CD4-positive, CD25-positive, alpha-beta regulatory T cell (primary cell): Measurements from ENCODE around the gene UQCR10. TPM values are rescaled to one million over a fixed set of nuclear protein-coding genes. Genes with fewer than 3 reads are reported as not detected.

Experiments used
- ATAC-seq, 2 donors: fragments of 150-1000 bp; cut with Tn5 transposase; one replicate each; pipeline ENCODE4 v1.10.0; 2021; ENCODE audit warnings: low read depth in 2 of 2, moderate number of reproducible peaks in 2 of 2, moderate library complexity in 1 of 2
- DNase-seq, 3 donors: peaks; one replicate each; pipeline versions ENCODE4 v3.0.0 to v3.0.0-alpha.2; 2012 to 2022; ENCODE audit warnings: mixed read lengths in 1 of 3
- H3K27ac ChIP-seq: one replicate; pipeline ENCODE4 v1.7.0; 2013; ENCODE audit warnings: mild to moderate bottlenecking, low read length; ENCODE audit not compliant: insufficient read depth, poor library complexity, severe bottlenecking
- H3K27me3 ChIP-seq: one replicate; pipeline ENCODE4 v1.7.0; 2013; ENCODE audit warnings: low read length; ENCODE audit not compliant: control insufficient read depth, insufficient read depth
- H3K36me3 ChIP-seq: one replicate; pipeline ENCODE4 v1.7.0; 2013; ENCODE audit warnings: mild to moderate bottlenecking, low read length, moderate library complexity; ENCODE audit not compliant: control insufficient read depth, insufficient read depth
- H3K4me1 ChIP-seq: 2 replicates; pipeline ENCODE4 v1.7.0; 2013; ENCODE audit warnings: mild to moderate bottlenecking, low read length; ENCODE audit not compliant: insufficient read depth, control insufficient read depth, poor library complexity, severe bottlenecking
- H3K4me3 ChIP-seq: one replicate; pipeline ENCODE4 v1.7.0; 2013; ENCODE audit warnings: low read depth, mild to moderate bottlenecking, low read length, moderate library complexity
- H3K9me3 ChIP-seq, 2 experiments: 1 replicate in 1 of 2; 2 replicates in 1 of 2; pipeline ENCODE4 v1.7.0; 2013; ENCODE audit warnings: low read length in 2 of 2, mild to moderate bottlenecking in 1 of 2, moderate library complexity in 1 of 2; ENCODE audit not compliant: control insufficient read depth in 2 of 2
- H3K27ac Mint-ChIP-seq, 3 donors: one replicate each; pipeline ENCODE4 v1.8.0; 2020 to 2022; ENCODE audit warnings: mild to moderate bottlenecking in 3 of 3, mixed read lengths in 3 of 3, moderate library complexity in 2 of 3
- H3K27me3 Mint-ChIP-seq: one replicate; pipeline ENCODE4 v1.8.0; 2022; ENCODE audit warnings: mild to moderate bottlenecking, mixed read lengths
- H3K36me3 Mint-ChIP-seq: one replicate; pipeline ENCODE4 v1.8.0; 2020; ENCODE audit warnings: mixed read lengths
- H3K4me1 Mint-ChIP-seq, 4 donors: one replicate each; pipeline ENCODE4 v1.8.0; 2020 to 2022; ENCODE audit warnings: mixed read lengths in 4 of 4, mild to moderate bottlenecking in 1 of 4
- H3K4me3 Mint-ChIP-seq, 4 donors: one replicate each; pipeline ENCODE4 v1.8.0; 2020 to 2022; ENCODE audit warnings: mild to moderate bottlenecking in 4 of 4, mixed read lengths in 4 of 4, moderate library complexity in 3 of 4
- H3K9me3 Mint-ChIP-seq, 7 donors: one replicate each; pipeline ENCODE4 v1.8.0; 2020 to 2022; ENCODE audit warnings: mixed read lengths in 7 of 7, mild to moderate bottlenecking in 3 of 7, moderate library complexity in 2 of 7
- polyA plus RNA-seq, 4 donors: library from polyadenylated mRNA; unstranded; fragments of 300-500 nt; fragmentation: Illumina TruSeq; gene quantifications; one replicate each; pipeline ENCODE4 v1.2.3, GENCODE V29; 2021
- total RNA-seq: library from RNA; stranded (reverse); gene quantifications from one replicate; pipeline ENCODE4 v1.2.3, GENCODE V29; 2022

Gene UQCR10
- total and polyA plus RNA-seq, 5 donors from 2014 or later: 49.0 to 420 (median 329) TPM

DNA sequence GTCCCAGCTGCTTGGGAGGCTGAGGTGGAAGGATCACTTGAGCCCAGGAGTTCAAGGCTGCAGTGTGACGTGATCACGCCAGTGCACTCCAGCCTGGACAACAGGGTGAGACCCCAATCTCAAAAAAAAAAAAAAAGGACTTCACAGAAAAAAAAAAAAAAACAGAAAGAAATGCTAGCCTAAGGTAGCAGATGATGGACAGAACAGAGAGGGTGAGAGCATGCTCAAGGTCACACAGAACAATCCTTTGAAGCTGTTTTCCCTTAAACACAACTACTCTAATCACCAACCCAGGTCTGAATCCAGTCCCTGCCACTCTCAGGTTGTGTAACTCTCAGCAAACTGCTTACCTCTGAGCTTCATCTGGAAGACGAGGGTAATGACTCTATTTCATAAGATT, 10.1 kb upstream of the UQCR10 start:
- H3K27ac Mint-ChIP-seq: no peak overlapping the region
- peaks cover 0 to 9% (median 3%) of the 10 kb centered on the region in 4 donors for H3K4me1 Mint-ChIP-seq
- H3K27me3 ChIP-seq: no peaks in the 10 kb centered on the region
- peaks cover 3% of the 10 kb centered on the region for H3K36me3 Mint-ChIP-seq
- H3K27me3 Mint-ChIP-seq: no peaks in the 10 kb centered on the region
- H3K9me3 Mint-ChIP-seq: no peaks in the 10 kb centered on the region
- DNase-seq (no peak), ATAC-seq (no peak)
- no peak overlapping the region for H3K4me3 ChIP-seq
- H3K27ac ChIP-seq: no peak overlapping the region
- no peaks in the 10 kb centered on the region for H3K9me3 ChIP-seq
- no peak overlapping the region for H3K4me3 Mint-ChIP-seq
- H3K36me3 ChIP-seq: no peaks in the 10 kb centered on the region
- no peaks in the 10 kb centered on the region for H3K4me1 ChIP-seq

DNA sequence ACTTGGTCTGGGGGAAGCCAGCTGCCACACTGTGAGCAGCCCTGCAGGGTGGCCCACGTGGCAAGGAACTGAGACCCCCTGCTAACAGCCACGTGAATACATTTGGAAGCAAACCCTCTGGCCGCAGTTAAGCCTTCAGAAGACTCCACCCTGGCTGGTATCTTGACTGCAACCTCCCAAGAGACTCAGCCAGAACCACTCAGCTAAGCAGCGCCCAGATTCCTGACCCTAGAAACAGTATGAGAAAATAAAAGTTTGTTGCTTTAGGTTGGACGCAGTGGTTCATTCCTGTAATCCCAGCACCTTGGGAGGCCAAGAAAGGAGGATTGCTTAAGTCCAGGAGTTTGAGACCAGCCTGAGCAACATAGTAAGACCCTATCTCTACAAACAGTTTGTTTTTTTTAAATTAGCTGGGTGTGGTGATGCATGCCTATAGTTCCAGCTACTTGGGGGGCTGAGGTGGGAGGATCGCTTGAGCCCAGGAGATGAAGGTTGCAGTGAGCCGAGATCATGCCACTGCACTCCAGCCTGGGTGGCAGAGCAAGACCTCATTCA, 9.0 kb upstream of the UQCR10 start:
- Mint-ChIP-seq H3K36me3 (peaks cover 3% of the 10 kb centered on the region), H3K27me3 (no peaks in the 10 kb centered on the region), H3K4me1 (peaks cover 0 to 5% (median 3%) of the 10 kb centered on the region in 4 donors), H3K9me3 (no peaks in the 10 kb centered on the region), H3K4me3 (no peak overlapping the region), H3K27ac (no peak overlapping the region)
- H3K9me3 ChIP-seq: no peaks in the 10 kb centered on the region
- H3K27ac ChIP-seq: no peak overlapping the region
- H3K4me3 ChIP-seq: no peak overlapping the region
- H3K27me3 ChIP-seq: no peaks in the 10 kb centered on the region
- no peaks in the 10 kb centered on the region for H3K4me1 ChIP-seq
- DNase-seq (no peak), ATAC-seq (no peak)
- no peaks in the 10 kb centered on the region for H3K36me3 ChIP-seq

DNA sequence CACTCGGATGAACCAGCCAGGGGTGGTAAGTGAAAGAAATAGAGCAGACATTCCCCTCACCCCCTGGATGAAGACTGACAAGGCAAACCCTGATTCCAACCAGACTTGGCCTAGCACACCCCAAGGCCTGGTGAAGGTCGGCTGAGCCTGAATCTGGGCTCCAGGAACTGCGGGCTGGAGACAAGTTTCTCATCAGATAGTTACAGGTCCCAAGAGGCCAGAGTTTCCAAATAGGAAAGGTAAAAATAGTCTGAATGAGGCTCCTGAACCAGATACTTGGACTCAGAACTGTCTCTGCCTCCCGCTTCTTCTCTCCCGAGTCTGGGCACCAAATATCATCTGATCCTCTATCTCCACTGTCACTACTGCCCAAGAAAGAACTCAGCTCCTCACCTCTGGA, 8.2 kb upstream of the UQCR10 start:
- H3K36me3 ChIP-seq: no peaks in the 10 kb centered on the region
- H3K9me3 ChIP-seq: no peaks in the 10 kb centered on the region
- H3K36me3 Mint-ChIP-seq: peaks cover 3% of the 10 kb centered on the region
- no peak overlapping the region for H3K27ac ChIP-seq
- no peaks in the 10 kb centered on the region for H3K4me1 ChIP-seq
- H3K27me3 Mint-ChIP-seq: no peaks in the 10 kb centered on the region
- H3K4me3 ChIP-seq: no peak overlapping the region
- ATAC-seq: no peak
- no peak overlapping the region for H3K27ac Mint-ChIP-seq
- peaks cover 0 to 5% (median 3%) of the 10 kb centered on the region in 4 donors for H3K4me1 Mint-ChIP-seq
- DNase-seq: no peak
- no peak overlapping the region for H3K4me3 Mint-ChIP-seq
- no peaks in the 10 kb centered on the region for H3K9me3 Mint-ChIP-seq
- no peaks in the 10 kb centered on the region for H3K27me3 ChIP-seq

DNA sequence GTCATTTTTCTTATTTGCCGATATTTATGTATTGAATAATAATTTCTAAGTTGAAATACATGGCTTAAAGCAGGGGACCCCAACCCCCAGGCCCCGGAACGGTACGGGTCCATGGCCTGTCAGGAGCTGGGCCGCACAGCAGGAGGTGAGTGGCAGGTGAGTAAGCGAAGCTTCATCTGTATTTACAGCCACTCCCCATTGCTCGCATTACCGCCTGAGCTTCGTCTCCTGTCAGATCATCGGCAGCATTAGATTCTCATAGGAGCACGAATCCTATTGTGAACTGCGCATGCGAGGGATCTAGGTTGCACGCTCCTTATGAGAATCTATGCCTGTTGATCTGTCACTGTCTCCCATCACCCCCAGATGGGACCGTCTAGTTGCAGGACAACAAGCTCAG, 4.9 kb upstream of the UQCR10 start:
- Mint-ChIP-seq H3K27me3 (no peaks in the 10 kb centered on the region), H3K4me1 (peaks cover 7 to 36% (median 18%) of the 10 kb centered on the region in 4 donors), H3K27ac (no peak overlapping the region), H3K36me3 (no peaks in the 10 kb centered on the region), H3K9me3 (peaks cover 0 to 2% (median 0%) of the 10 kb centered on the region in 7 donors), H3K4me3 (no peak overlapping the region)
- Histone ChIP-seq H3K4me3 (no peak overlapping the region), H3K36me3 (no peaks in the 10 kb centered on the region), H3K4me1 (peaks cover 6% of the 10 kb centered on the region), H3K27me3 (no peaks in the 10 kb centered on the region), H3K27ac (no peak overlapping the region), H3K9me3 (no peaks in the 10 kb centered on the region)
- no peak for DNase-seq
- ATAC-seq: no peak

DNA sequence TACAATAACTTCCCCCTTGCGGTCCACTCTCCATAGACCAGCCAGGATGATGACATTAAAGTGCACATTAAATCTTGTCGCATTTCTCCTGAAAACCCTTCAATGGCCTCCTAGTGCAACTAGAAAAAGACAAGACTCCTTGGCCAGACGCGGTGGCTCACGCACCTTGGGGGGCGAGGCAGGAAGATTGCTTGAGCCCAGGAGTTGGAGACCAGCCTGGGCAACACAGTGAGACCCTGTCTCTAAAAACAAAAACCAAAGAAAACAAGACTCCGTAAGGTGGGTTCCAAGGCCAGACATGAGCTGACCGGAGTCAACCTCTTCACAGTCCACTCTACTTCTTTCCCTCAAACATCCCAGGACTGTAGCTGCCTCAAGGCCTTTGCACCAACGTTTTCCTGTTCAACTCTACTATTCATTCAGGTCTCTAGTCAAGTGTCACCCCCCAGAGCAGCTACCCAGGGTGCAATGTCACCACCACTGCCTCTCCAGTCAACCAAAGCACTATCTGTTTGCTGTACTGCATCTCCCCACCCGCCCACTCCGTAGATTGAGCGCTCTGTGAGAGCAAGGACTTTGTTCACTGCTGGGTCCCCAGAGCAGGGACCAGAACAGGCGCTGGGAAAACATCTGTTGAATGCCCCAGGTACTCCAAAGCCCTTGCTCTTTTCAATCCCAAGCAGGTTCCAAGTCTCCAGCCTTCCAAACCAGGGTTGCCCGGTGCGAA, 1.1 kb upstream of the UQCR10 start:
- ATAC-seq (no peak), DNase-seq (peak in 1 of 3 donors; percentile 46)
- H3K4me3 Mint-ChIP-seq: peak overlapping the region; percentile 95 to 99 (median 99)
- no peaks in the 10 kb centered on the region for H3K27me3 Mint-ChIP-seq
- Histone ChIP-seq H3K4me1 (peaks cover 17% of the 10 kb centered on the region), H3K4me3 (peak overlapping the region; percentile 95), H3K27me3 (no peaks in the 10 kb centered on the region), H3K36me3 (peaks cover 14% of the 10 kb centered on the region), H3K27ac (peak overlapping the region; percentile 86), H3K9me3 (no peaks in the 10 kb centered on the region)
- H3K36me3 Mint-ChIP-seq: peaks cover 12% of the 10 kb centered on the region
- peak overlapping the region; percentile 96 to 99 (median 99) for H3K27ac Mint-ChIP-seq
- peaks cover 0 to 2% (median 0%) of the 10 kb centered on the region in 7 donors for H3K9me3 Mint-ChIP-seq
- peaks cover 3 to 51% (median 33%) of the 10 kb centered on the region in 4 donors for H3K4me1 Mint-ChIP-seq

DNA sequence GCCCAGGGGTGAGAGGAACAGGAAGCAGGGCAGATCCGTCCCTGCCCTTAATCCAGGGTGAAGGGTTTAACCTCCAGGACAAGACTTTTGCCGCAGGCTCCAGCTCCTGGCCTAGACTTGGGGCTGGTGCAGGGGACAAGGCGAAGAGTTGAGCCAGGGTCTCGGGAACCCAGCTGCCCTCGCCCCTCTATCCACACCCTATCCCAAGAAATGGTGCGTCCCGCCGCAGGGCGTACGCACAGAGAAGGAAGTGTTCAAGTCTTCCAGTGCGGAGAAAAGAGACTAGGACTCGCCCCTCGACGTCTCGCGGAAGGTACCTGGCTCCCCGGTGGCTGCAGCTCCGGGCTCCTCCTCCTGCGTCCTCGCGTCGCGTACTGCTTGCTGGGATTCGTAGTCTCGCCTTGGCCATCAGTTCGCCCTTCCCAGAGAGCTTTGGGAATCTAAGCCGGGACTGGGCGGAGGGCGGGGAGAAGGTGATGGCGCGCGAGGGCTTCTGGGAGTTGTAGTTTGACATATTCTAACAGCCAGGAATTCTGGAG, 468 bp upstream of the UQCR10 start, which contains the start of gene ZMAT5:
Gene ZMAT5 (minus strand): TSS at position 376 of the 539 bp plus-strand sequence. CDS start 18,463 bp downstream, outside the sequence.
- H3K27ac Mint-ChIP-seq: peak within 1 kb of the TSS; percentile 96 to 99 (median 99)
- H3K36me3 ChIP-seq: peaks cover 17% of the 10 kb centered on the region
- no peaks in the 10 kb centered on the region for H3K27me3 ChIP-seq
- H3K27ac ChIP-seq: peak within 1 kb of the TSS; percentile 86
- no peaks in the 10 kb centered on the region for H3K27me3 Mint-ChIP-seq
- peaks cover 17% of the 10 kb centered on the region for H3K4me1 ChIP-seq
- peak; percentile 97 for ATAC-seq
- H3K9me3 ChIP-seq: no peaks in the 10 kb centered on the region
- H3K4me1 Mint-ChIP-seq: peaks cover 3 to 51% (median 33%) of the 10 kb centered on the region in 4 donors
- H3K36me3 Mint-ChIP-seq: peaks cover 12% of the 10 kb centered on the region
- peak within 1 kb of the TSS; percentile 95 for H3K4me3 ChIP-seq
- peak within 1 kb of the TSS; percentile 95 to 99 (median 99) for H3K4me3 Mint-ChIP-seq
- peak; percentile 89 to 98 (median 95) for DNase-seq
- H3K9me3 Mint-ChIP-seq: peaks cover 0 to 2% (median 0%) of the 10 kb centered on the region in 7 donors

DNA sequence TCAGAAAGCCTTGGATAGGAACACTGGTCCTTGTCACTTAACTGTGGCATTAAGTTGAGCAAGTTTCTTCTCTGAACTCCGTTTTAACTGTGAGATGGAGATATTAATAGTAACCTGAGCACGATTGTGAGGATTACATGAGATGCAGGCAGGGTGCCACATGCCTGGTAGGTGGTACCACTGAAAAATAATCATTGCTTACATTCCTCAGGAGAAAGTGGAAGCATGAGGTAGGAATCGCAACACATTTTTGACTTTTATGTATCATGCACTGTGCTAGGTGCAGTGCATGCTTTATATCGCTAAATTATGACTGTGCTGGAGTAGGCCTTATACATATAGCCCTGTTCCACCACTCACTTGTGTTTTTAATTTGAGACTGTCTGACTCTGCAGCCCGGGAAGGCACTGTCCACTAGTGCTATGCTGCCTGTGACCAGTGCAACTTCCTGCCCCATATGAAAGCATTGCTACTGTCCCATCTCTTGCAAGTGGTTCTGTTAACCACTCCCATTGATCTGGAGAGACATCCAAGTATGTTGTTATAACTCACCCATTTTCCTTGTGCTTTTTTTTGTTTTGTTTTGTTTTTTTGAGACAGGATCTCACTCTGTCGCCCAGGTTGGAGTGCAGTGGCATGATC, 1.0 kb downstream of the UQCR10 start:
- Mint-ChIP-seq H3K9me3 (peaks cover 0 to 2% (median 0%) of the 10 kb centered on the region in 7 donors), H3K27ac (peak overlapping the region in 2 of 3 donors; percentile 96 to 99), H3K4me3 (peak overlapping the region; percentile 95 to 99 (median 99)), H3K27me3 (no peaks in the 10 kb centered on the region), H3K36me3 (peaks cover 17% of the 10 kb centered on the region), H3K4me1 (peaks cover 3 to 51% (median 35%) of the 10 kb centered on the region in 4 donors)
- Histone ChIP-seq H3K4me3 (peak overlapping the region; percentile 95), H3K27ac (peak overlapping the region; percentile 86), H3K4me1 (peaks cover 17% of the 10 kb centered on the region), H3K9me3 (no peaks in the 10 kb centered on the region), H3K36me3 (peaks cover 17% of the 10 kb centered on the region), H3K27me3 (no peaks in the 10 kb centered on the region)
- ATAC-seq (no peak), DNase-seq (no peak)
